Osteocyte (in vitro differentiated cells): Measurements from ENCODE around the gene HMX1. TPM values are rescaled to one million over a fixed set of nuclear protein-coding genes. Genes with fewer than 3 reads are reported as not detected.

ENCODE experiments used
- DNase-seq: peaks from one replicate; pipeline ENCODE4 v3.0.0; 2021; ENCODE audit warnings: mixed read lengths; ENCODE audit not compliant: unreplicated experiment; ENCODE audit errors: extremely low spot score
- H3K27ac Mint-ChIP-seq: one replicate; pipeline ENCODE4 v1.8.0; 2021; ENCODE audit warnings: mild to moderate bottlenecking, mixed read lengths; ENCODE audit not compliant: unreplicated experiment
- H3K27me3 Mint-ChIP-seq: one replicate; pipeline ENCODE4 v1.8.0; 2021; ENCODE audit warnings: mixed read lengths; ENCODE audit not compliant: unreplicated experiment
- H3K36me3 Mint-ChIP-seq: one replicate; pipeline ENCODE4 v1.8.0; 2021; ENCODE audit warnings: mixed read lengths; ENCODE audit not compliant: unreplicated experiment
- H3K4me1 Mint-ChIP-seq: one replicate; pipeline ENCODE4 v1.8.0; 2021; ENCODE audit warnings: mixed read lengths; ENCODE audit not compliant: unreplicated experiment
- H3K4me3 Mint-ChIP-seq: one replicate; pipeline ENCODE4 v1.8.0; 2021; ENCODE audit warnings: mild to moderate bottlenecking, moderate library complexity, mixed read lengths; ENCODE audit not compliant: unreplicated experiment
- H3K9me3 Mint-ChIP-seq: one replicate; pipeline ENCODE4 v1.8.0; 2021; ENCODE audit warnings: mixed read lengths; ENCODE audit not compliant: unreplicated experiment
- CTCF ChIP-seq: fragments of 200-600 bp; sonication (generic); IDR thresholded peaks from 2 replicates; pipeline ENCODE4 v1.5.0; 2021; ENCODE audit warnings: antibody characterized with exemption, mild to moderate bottlenecking, moderate library complexity
- long read RNA-seq: library from polyadenylated mRNA; unstranded; transcript quantifications from one replicate; pipeline ENCODE4 v2.0.0, GENCODE V29; 2021
- total RNA-seq: library from RNA; stranded (reverse); gene quantifications from 2 replicates; pipeline ENCODE4 v1.2.1, GENCODE V29; 2021

HMX1 gene
- total RNA-seq, result 3.2 and 3.5 TPM in 2 replicates
- long read RNA-seq, partial matches to known transcripts, result 0 of 1 reads
- long read RNA-seq, other reads (novel, unspliced or antisense), result 1 of 1 reads

GRCh38 chr4:8871417-8872401, at the start of gene HMX1:
Gene HMX1 (minus strand): TSS chr4:8871839. CDS start chr4:8871614, 225 bp downstream.
- Mint-ChIP-seq H3K27ac (no peak within 1 kb of the TSS), H3K9me3 (no peaks in the 10 kb centered on the region), H3K4me1 (peaks cover 10% of the 10 kb centered on the region), H3K4me3 (peak within 1 kb of the TSS; percentile 70), H3K27me3 (peaks cover 47% of the 10 kb centered on the region), H3K36me3 (no peaks in the 10 kb centered on the region)
- no peak for TF ChIP-seq CTCF
- DNase-seq, result peak; percentile 91

- no peak overlapping the region for H3K27ac Mint-ChIP-seq
- DNase-seq, result no peak
- H3K36me3 Mint-ChIP-seq, result no peaks in the 10 kb centered on the region
- no peak overlapping the region for H3K4me3 Mint-ChIP-seq
- H3K27me3 Mint-ChIP-seq, result peaks cover 8% of the 10 kb centered on the region
- H3K4me1 Mint-ChIP-seq, result no peaks in the 10 kb centered on the region
- no peak for TF ChIP-seq CTCF
- peaks cover 7% of the 10 kb centered on the region for H3K9me3 Mint-ChIP-seq
Observed at GRCh38 chr4:8920969-8921368, 49.3 kb upstream of the HMX1 start.

- peaks cover 7% of the 10 kb centered on the region for H3K9me3 Mint-ChIP-seq
- no peaks in the 10 kb centered on the region for H3K36me3 Mint-ChIP-seq
- peak; percentile 81 for DNase-seq
- no peaks in the 10 kb centered on the region for H3K4me1 Mint-ChIP-seq
- H3K27ac Mint-ChIP-seq, result no peak overlapping the region
- peaks cover 8% of the 10 kb centered on the region for H3K27me3 Mint-ChIP-seq
- no peak for TF ChIP-seq CTCF
- no peak overlapping the region for H3K4me3 Mint-ChIP-seq
Observed at GRCh38 chr4:8920289-8920965, 48.8 kb upstream of the HMX1 start.

GRCh38 chr4:8919651-8920288, 48.1 kb upstream of the HMX1 start:
- Mint-ChIP-seq H3K27me3 (peaks cover 8% of the 10 kb centered on the region), H3K4me3 (no peak overlapping the region), H3K4me1 (no peaks in the 10 kb centered on the region), H3K9me3 (peaks cover 7% of the 10 kb centered on the region), H3K36me3 (no peaks in the 10 kb centered on the region), H3K27ac (no peak overlapping the region)
- peak; percentile 78 for DNase-seq
- no peak for TF ChIP-seq CTCF
